ENCODE measurements around the gene TPM2. TPM values are rescaled to one million over a fixed set of nuclear protein-coding genes. Genes with fewer than 3 reads are reported as not detected.

Gene TPM2
- 464 and 956 TPM in 2 replicates for total RNA-seq

DNA sequence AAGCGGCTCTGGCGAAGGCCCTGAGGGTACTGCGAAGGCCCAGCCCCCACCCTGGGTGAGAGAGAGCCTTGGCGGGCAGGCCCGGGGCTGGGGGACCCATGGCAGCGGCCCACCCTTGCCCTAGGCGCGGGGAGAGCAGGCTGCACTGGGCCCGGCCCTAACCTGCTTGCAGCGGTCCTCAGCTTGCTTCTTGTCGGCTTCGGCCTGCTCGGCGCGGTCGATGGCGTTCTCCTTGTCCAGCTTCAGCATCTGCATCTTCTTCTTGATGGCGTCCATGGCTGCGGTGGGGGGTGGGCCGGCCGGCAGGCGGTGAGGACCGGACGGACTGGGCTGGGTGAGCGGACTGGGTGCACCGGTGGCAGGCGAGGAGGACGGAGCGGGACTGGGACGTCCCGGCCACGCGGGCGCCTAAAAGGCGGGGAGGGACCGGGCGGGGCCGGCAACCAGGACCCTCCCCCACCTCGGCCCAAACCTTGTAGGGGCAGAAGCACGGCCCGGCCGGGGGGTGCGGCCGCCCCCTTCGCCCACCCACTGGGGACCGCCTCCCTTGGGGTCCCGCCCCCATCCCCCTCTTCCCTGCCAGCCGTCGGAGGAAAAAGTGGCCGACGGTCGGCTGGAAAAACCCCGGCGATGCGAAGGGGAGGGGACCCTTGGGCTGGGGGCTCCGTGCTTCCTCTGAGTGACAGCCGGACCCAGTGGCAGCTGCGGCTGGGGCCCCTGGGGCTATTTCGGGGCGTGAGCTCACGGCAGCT lies at the start of gene TPM2:
Gene TPM2 (minus strand): TSS at position 384 of the 752 bp plus-strand sequence. CDS start 108 bp downstream, at position 276.

DNA sequence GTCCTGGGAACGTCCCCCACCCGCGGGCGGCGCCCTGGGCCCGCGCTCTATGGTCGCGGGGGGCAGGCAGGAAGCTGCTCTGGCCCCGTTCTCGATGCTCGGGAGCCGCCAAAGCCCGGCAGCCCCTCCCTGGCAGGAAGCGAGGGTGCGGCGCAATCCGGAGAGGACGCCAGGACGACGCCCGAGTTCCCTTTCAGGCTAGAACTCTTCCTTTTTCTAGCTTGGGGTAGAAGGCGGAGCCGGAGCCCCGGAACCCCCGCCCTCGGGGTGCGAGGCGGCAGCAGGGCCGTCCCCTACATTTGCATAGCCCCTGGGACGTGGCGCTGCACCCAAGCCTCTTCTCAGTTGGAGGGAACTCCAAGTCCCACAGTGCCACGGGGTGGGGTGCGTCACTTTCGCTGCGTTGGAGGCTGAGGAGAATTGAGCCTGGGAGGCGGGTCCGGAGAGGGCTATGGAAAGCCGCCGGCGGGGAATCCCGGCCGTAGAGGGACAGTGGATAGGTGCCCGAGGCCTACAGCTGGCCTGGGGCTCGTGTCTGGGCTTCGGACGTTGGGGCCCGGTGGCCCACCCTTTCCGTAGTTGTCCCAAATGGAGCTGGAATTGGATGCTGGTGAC lies 42.6 kb upstream of the TPM2 start, which contains the start of the genes CREB3 and TLN1:
Gene CREB3 (plus strand): TSS at position 482 of the 615 bp plus-strand sequence. CDS start 107 bp downstream, at position 589.
Gene TLN1 (minus strand): TSS at position 11 of the 615 bp plus-strand sequence. CDS start 6,501 bp downstream, outside the sequence.

DNA sequence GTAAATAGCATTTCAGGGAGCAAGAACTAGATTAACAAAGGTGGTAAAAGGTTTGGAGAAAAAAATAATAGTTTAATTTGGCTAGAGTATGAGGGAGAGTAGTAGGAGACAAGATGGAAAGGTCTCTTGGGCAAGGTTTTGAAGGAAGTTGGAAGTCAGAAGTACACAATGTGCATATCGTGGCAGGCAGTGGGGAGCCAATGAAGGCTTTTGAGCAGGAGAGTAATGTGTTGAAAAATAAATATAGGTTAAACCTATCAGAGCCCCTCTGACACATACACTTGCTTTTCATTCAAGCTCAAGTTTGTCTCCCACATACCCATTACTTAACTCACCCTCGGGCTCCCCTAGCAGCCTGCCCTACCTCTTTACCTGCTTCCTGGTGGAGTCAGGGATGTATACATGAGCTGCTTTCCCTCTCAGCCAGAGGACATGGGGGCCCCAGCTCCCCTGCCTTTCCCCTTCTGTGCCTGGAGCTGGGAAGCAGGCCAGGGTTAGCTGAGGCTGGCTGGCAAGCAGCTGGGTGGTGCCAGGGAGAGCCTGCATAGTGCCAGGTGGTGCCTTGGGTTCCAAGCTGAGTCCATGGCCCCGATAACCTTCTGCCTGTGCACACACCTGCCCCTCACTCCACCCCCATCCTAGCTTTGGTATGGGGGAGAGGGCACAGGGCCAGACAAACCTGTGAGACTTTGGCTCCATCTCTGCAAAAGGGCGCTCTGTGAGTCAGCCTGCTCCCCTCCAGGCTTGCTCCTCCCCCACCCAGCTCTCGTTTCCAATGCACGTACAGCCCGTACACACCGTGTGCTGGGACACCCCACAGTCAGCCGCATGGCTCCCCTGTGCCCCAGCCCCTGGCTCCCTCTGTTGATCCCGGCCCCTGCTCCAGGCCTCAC lies 16.3 kb downstream of the TPM2 start, which contains the start of gene CA9:
Gene CA9 (plus strand): TSS at position 797 of the 893 bp plus-strand sequence. CDS start 32 bp downstream, at position 829.

DNA sequence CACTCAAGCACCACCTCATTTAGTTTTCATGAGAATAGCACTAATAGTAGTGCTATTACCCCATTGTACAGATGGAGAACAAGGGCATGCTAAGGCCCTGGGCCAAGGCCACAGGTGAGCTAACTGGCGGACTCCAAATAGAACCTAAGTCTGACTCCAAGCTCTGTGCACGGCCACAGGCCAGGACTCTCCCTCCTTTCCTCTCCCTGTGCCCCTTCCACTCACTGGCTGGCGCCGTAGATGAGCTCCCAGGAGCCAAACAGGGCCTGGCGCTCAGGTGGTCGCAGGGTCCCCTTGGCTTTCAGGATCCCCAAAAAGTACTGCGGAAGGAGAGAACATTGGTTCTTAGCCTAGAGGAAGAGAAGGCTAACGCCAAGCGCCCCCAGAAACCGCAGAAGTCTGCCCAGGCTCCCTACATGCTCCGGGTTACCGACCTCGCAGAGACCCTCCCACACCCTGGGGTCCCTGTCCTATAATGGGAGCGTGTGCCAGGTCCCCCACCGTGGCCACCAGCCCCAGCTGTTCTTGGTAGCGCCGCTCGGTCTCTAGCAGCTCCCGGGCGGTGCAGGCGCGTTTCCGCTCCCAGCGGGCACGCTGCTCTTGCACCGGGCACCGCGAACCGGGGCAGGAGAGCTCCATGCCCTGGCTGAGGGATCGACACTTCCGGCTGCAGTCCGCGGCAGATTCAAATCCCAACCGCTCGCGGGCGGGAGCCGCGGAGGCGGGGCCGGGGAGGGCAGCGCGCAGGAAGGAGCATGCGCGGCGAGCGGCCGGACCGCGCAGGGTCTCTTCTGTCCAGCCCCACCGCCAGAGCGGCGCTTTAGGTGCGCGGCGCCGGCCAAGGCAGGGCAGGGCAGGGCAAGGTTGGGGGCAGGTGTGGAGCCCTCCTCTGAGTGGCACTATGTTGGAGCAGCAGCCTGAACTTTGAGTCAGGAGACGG lies 24.9 kb downstream of the TPM2 start, which contains the start of gene ARHGEF39:
Gene ARHGEF39 (minus strand): TSS at position 665 of the 940 bp plus-strand sequence. CDS start 26 bp downstream, at position 639.

DNA sequence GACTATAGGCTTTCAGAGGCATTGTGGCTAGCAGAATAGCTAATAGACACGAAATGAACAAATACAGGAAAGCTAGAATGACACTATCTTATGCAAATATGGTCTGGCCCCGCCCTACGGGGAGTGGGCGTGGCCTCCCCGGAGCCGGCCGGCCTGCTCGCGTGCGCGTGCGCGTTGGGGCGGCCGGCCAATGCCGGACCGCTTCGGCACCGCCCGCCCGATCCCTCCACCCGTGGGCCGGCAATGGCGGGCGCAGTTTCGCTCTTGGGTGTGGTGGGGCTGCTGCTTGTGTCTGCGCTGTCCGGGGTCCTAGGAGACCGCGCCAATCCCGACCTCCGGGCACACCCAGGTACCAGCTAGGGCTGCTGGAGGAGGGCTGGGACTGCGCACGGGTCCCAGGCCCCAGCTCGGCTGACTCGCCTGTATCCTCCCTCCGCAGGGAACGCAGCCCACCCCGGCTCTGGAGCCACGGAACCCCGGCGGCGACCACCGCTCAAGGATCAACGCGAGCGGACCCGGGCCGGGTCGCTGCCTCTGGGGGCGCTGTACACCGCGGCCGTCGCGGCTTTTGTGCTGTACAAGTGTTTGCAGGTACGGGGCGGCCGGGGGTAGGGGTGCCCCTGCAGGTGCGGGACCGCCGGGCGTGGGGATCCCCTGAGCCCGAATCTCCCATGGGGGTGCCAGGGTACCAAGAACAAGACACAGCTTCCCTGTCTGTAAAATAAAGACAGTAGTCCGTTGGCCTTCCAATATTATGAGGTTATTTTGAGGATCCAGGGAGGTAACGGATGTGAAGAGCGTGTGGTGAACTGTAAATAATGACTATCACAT lies 31.4 kb downstream of the TPM2 start, which contains the start of gene CCDC107:
Gene CCDC107 (plus strand): TSS at position 156 of the 831 bp plus-strand sequence. CDS start 88 bp downstream, at position 244.

DNA sequence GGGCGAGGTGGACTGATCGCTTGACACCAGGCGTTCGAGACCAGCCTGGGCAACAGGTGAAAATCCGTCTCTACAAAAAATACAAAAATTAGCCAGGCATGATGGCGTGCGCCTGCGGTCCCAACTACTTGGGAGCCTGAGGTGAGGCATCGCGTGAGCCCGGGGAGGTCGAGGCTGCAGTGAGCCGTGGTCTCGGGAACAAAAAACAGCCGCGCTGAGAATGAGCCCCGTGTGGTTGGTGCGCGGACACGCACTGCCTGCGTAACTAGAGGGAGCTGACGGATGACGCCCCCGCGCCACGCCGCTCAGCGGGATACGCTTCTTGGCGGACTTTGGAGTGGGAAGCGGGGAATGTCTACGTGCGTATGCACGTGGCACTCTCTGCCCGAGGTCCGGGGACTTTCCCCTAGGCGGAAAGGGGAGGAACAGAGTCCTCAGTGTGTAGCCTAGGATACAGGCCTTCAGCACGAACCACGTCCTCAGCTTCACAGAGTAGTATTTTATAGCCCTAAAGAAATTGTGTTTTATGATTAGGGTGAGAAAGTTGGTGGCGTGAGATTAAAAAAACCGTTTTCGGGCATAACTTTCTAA lies 32.1 kb downstream of the TPM2 start, which contains the start of gene RMRP:
Gene RMRP (minus strand): TSS at position 474 of the 591 bp plus-strand sequence.

DNA sequence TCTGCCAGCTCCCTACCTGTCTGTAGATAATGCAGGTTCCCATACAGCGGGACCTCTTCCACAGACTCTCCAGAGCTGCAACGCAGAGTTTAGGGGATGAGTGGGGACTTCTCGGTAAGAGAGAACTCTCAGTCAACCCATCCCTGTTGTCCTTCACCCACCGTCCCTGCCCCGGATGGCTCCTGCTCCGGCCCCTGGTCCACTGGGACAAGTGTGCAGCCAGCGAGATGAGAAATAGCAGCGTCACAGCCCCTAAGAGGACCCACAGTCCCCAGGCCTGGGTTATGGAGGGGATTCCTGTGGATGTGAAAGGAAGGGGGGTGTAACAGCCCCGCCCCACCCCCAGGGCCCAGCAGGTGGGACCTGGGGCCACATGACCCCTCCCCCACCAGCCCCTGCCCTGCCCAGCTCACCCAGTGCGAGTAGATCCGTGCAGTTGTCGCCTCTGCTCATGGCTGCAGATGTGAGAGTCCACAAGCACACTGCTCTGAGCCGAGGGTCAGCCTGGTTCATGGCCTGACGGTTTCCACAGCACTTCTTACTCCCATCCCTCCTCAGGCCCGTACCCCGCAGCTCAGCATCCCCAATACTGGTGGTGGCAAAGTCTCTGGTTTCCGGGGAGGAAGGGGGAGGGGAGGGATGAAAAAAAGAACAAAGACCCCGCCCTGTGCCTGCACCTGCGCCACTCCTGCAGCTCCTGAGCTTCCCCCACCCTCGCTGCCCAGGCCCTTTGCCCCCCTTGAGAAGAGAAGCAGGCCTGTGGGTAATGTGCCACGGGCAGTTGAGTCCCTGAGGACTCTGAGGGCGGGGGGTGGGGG lies 39.2 kb downstream of the TPM2 start, which contains the start of gene SIT1:
Gene SIT1 (minus strand): TSS at position 591 of the 818 bp plus-strand sequence. CDS start 78 bp downstream, at position 513.

Other genes with a start within 250 kb of the TPM2 start
- 26.3 and 27.8 TPM in 2 replicates for gene RUSC2, start 199.8 kb downstream of the TPM2 start, total RNA-seq
- 11.9 and 13.4 TPM in 2 replicates for gene TESK1, start 84.7 kb downstream of the TPM2 start, total RNA-seq
- 0.39 and 1.1 TPM in 2 replicates for gene CD72, start 71.5 kb downstream of the TPM2 start, total RNA-seq
- gene SIT1, start 39.0 kb downstream of the TPM2 start, total RNA-seq = not detected in 2 replicates
- 5,375 and 9,932 TPM in 2 replicates for gene RMRP, start 31.9 kb downstream of the TPM2 start, total RNA-seq
- 9.1 and 11.4 TPM in 2 replicates for gene CCDC107, start 31.6 kb downstream of the TPM2 start, total RNA-seq
- gene ARHGEF39, start 24.7 kb downstream of the TPM2 start, total RNA-seq = 3.7 and 40.2 TPM in 2 replicates
- gene CA9, start 16.0 kb downstream of the TPM2 start, total RNA-seq = 6.7 and 52.0 TPM in 2 replicates
- gene TLN1, start 42.3 kb upstream of the TPM2 start, total RNA-seq = 184 and 414 TPM in 2 replicates
- 49.4 and 88.2 TPM in 2 replicates for gene CREB3, start 42.7 kb upstream of the TPM2 start, total RNA-seq
- gene GBA2, start 59.3 kb upstream of the TPM2 start, total RNA-seq = 14.7 and 19.6 TPM in 2 replicates
- gene RGP1, start 59.4 kb upstream of the TPM2 start, total RNA-seq = 14.9 and 23.8 TPM in 2 replicates
- gene MSMP, start 64.4 kb upstream of the TPM2 start, total RNA-seq = not detected in 2 replicates
- gene NPR2, start 101.7 kb upstream of the TPM2 start, total RNA-seq = 19.0 and 27.6 TPM in 2 replicates
- 0.26 and 0.48 TPM in 2 replicates for gene SPAG8, start 122.3 kb upstream of the TPM2 start, total RNA-seq
- gene HINT2, start 125.1 kb upstream of the TPM2 start, total RNA-seq = 26.4 and 45.3 TPM in 2 replicates
- not detected in 2 replicates for gene FAM221B, start 138.8 kb upstream of the TPM2 start, total RNA-seq
- 2.3 and 6.9 TPM in 2 replicates for gene TMEM8B, start 139.3 kb upstream of the TPM2 start, total RNA-seq
- not detected in 2 replicates for gene OR13J1, start 180.5 kb upstream of the TPM2 start, total RNA-seq
- 0.13 and 3.4 TPM in 2 replicates for gene HRCT1, start 216.3 kb upstream of the TPM2 start, total RNA-seq
- gene SPAAR, start 219.6 kb upstream of the TPM2 start, total RNA-seq = 0.39 and 1.2 TPM in 2 replicates